ENCODE measurements around the gene ANKRD18B. TPM values are rescaled to one million over a fixed set of nuclear protein-coding genes. Genes with fewer than 3 reads are reported as not detected.
"Not testable (repeated sequence)": the region's sequence is repeated elsewhere in the genome, so short reads cannot be mapped to it uniquely, and the experiment has no call there.

The ANKRD18B gene
- total RNA-seq, 1 donor from 2014 or later: 1.4 TPM

- H3K27me3 Mint-ChIP-seq (ENCODE audit: low read depth); H3K9me3 Mint-ChIP-seq (ENCODE audit: low read depth); H3K27ac Mint-ChIP-seq (ENCODE audit: unreplicated experiment); DNase-seq (ENCODE audit: low spot score); H3K36me3 Mint-ChIP-seq (ENCODE audit: low read depth); H3K4me3 Mint-ChIP-seq (ENCODE audit: unreplicated experiment): not testable (repeated sequence)
- peaks cover 12% of the 10 kb centered on the region for H3K4me1 Mint-ChIP-seq (ENCODE audit: low read depth)
Observed at GRCh38 chr9:33516397-33516796, 7.7 kb upstream of the ANKRD18B start.

DNA sequence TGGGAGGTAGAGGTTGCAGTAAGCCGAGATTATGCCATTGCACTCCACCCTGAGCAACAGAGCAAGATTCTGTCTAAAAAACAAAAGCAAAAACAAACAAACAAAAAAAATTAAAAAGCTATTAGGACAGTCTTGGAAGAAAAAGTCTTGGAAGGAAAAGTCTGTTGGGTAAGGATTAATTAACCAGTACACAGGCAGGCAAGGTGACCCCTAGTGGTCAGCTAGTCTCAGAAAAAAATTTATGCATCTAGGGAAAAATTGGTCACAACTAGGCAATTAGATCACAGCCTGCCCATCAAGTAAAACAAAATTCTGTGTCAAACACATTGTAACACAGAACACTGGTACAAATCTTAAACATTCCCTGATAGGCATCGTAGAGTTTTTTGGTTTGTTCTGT lies 6.7 kb upstream of the ANKRD18B start:
- no peak overlapping the region for H3K4me3 Mint-ChIP-seq (ENCODE audit: unreplicated experiment)
- peaks cover 5% of the 10 kb centered on the region for H3K9me3 Mint-ChIP-seq (ENCODE audit: low read depth)
- no peaks in the 10 kb centered on the region for H3K36me3 Mint-ChIP-seq (ENCODE audit: low read depth)

DNA sequence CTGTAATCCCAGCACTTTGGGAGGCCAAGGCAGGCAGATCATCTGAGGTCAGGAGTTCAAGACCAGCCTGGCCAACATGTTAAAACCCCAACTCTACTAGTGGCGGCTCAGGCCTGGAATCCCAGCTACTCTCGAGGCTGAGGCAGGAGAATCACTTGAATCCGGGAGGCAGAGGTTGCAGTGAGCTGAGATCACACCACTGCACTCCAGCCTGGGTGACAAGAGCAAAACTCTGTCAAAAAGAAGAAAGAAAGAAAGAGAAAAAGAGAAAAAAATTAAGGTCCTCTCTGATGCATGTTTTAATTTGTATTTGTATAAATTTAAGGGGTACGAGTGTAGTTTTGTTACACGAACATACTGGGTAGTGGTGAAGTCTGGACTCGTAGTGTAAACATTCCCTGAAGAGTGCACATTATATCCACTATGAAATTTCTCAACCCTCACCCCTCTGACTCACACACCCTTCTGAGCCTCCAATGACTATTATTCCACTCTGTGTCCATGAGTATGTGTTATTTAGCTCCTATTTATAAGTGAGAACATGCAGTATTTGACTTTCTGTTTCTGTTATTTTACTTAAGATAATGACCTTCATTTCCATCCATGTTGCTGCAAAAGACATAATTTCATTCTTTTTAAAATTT lies 6.0 kb upstream of the ANKRD18B start:
- not testable (repeated sequence) for H3K27me3 Mint-ChIP-seq (ENCODE audit: low read depth); H3K4me3 Mint-ChIP-seq (ENCODE audit: unreplicated experiment); H3K9me3 Mint-ChIP-seq (ENCODE audit: low read depth); DNase-seq (ENCODE audit: low spot score); H3K36me3 Mint-ChIP-seq (ENCODE audit: low read depth)
- Mint-ChIP-seq H3K4me1 (ENCODE audit: low read depth) (peaks cover 12% of the 10 kb centered on the region), H3K27ac (ENCODE audit: unreplicated experiment) (peak overlapping the region; percentile 65)

More for the DNA sequence above, 6.7 kb upstream of the ANKRD18B start:
- no peak for DNase-seq (ENCODE audit: low spot score)
- TF ChIP-seq, protein P1, sequence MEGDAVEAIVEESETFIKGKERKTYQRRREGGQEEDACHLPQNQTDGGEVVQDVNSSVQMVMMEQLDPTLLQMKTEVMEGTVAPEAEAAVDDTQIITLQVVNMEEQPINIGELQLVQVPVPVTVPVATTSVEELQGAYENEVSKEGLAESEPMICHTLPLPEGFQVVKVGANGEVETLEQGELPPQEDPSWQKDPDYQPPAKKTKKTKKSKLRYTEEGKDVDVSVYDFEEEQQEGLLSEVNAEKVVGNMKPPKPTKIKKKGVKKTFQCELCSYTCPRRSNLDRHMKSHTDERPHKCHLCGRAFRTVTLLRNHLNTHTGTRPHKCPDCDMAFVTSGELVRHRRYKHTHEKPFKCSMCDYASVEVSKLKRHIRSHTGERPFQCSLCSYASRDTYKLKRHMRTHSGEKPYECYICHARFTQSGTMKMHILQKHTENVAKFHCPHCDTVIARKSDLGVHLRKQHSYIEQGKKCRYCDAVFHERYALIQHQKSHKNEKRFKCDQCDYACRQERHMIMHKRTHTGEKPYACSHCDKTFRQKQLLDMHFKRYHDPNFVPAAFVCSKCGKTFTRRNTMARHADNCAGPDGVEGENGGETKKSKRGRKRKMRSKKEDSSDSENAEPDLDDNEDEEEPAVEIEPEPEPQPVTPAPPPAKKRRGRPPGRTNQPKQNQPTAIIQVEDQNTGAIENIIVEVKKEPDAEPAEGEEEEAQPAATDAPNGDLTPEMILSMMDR (IDR thresholded peaks at IDR 0.05): peak; percentile 82
- H3K27me3 Mint-ChIP-seq (ENCODE audit: low read depth): no peaks in the 10 kb centered on the region
- peaks cover 10% of the 10 kb centered on the region for H3K4me1 Mint-ChIP-seq (ENCODE audit: low read depth)
- peak overlapping the region; percentile 45 for H3K27ac Mint-ChIP-seq (ENCODE audit: unreplicated experiment)

- not testable (repeated sequence) for H3K4me3 Mint-ChIP-seq (ENCODE audit: unreplicated experiment); H3K27ac Mint-ChIP-seq (ENCODE audit: unreplicated experiment); H3K9me3 Mint-ChIP-seq (ENCODE audit: low read depth); H3K36me3 Mint-ChIP-seq (ENCODE audit: low read depth); DNase-seq (ENCODE audit: low spot score); H3K27me3 Mint-ChIP-seq (ENCODE audit: low read depth)
- H3K4me1 Mint-ChIP-seq (ENCODE audit: low read depth): peaks cover 23% of the 10 kb centered on the region
Observed at GRCh38 chr9:33521861-33522260, 2.2 kb upstream of the ANKRD18B start.

GRCh38 chr9:33524306-33524947 lies 376 bp downstream of the ANKRD18B start:
- H3K4me1 Mint-ChIP-seq (ENCODE audit: low read depth): peaks cover 13% of the 10 kb centered on the region

GRCh38 chr9:33528069-33528468 lies 4.0 kb downstream of the ANKRD18B start:
- not testable (repeated sequence) for H3K36me3 Mint-ChIP-seq (ENCODE audit: low read depth); H3K9me3 Mint-ChIP-seq (ENCODE audit: low read depth); H3K27ac Mint-ChIP-seq (ENCODE audit: unreplicated experiment); H3K4me3 Mint-ChIP-seq (ENCODE audit: unreplicated experiment); DNase-seq (ENCODE audit: low spot score); H3K27me3 Mint-ChIP-seq (ENCODE audit: low read depth)
- H3K4me1 Mint-ChIP-seq (ENCODE audit: low read depth): peaks cover 11% of the 10 kb centered on the region

More at GRCh38 chr9:33524306-33524947, 376 bp downstream of the ANKRD18B start:
- Mint-ChIP-seq H3K27me3 (ENCODE audit: low read depth) (no peaks in the 10 kb centered on the region), H3K36me3 (ENCODE audit: low read depth) (no peaks in the 10 kb centered on the region), H3K27ac (ENCODE audit: unreplicated experiment) (peak overlapping the region; percentile 80), H3K9me3 (ENCODE audit: low read depth) (no peaks in the 10 kb centered on the region), H3K4me3 (ENCODE audit: unreplicated experiment) (peak overlapping the region; percentile 93)
- TF ChIP-seq, protein P1 (IDR thresholded peaks at IDR 0.05): no peak
- DNase-seq (ENCODE audit: low spot score): no peak

DNA sequence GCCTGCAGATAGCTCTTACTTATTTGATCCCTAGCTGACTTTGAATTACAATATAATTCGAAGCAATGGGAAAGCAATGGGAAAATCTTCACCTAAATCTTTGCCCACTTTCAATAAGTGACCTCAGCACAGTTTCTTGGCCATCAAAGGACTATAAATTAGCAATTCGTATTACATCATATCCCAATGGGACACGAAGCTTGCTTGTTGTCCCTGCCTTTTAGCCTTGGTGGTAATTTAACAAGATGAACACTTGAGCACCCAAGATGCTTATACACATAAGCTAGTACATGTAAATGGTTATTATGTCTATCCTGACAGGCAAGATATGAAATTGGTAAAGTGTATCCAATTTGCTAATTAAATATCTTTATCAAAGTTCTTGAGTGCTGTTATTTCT lies 9.9 kb downstream of the ANKRD18B start:
- not testable (repeated sequence) for H3K27ac Mint-ChIP-seq (ENCODE audit: unreplicated experiment); H3K36me3 Mint-ChIP-seq (ENCODE audit: low read depth); H3K4me3 Mint-ChIP-seq (ENCODE audit: unreplicated experiment); H3K9me3 Mint-ChIP-seq (ENCODE audit: low read depth); DNase-seq (ENCODE audit: low spot score); H3K27me3 Mint-ChIP-seq (ENCODE audit: low read depth); H3K4me1 Mint-ChIP-seq (ENCODE audit: low read depth)

All from chondrocyte (in vitro differentiated cells).